HTR-8/SVneo (cell line): ENCODE data around the gene TARS3.
"Not testable (repeated sequence)": the region's sequence is repeated elsewhere in the genome, so short reads cannot be mapped to it uniquely, and the experiment has no call there.

Experiments
- DNase-seq: peaks from one replicate; pipeline ENCODE4 v3.0.0; 2011; ENCODE audit warnings: low spot score, mixed read lengths; ENCODE audit not compliant: insufficient read length
- FAIRE-seq: peaks from 2 replicates; lab custom pipeline; 2011; peaks lifted over from hg19 to GRCh38; lab: Jason Lieb, UNC

TARS3 gene

DNA sequence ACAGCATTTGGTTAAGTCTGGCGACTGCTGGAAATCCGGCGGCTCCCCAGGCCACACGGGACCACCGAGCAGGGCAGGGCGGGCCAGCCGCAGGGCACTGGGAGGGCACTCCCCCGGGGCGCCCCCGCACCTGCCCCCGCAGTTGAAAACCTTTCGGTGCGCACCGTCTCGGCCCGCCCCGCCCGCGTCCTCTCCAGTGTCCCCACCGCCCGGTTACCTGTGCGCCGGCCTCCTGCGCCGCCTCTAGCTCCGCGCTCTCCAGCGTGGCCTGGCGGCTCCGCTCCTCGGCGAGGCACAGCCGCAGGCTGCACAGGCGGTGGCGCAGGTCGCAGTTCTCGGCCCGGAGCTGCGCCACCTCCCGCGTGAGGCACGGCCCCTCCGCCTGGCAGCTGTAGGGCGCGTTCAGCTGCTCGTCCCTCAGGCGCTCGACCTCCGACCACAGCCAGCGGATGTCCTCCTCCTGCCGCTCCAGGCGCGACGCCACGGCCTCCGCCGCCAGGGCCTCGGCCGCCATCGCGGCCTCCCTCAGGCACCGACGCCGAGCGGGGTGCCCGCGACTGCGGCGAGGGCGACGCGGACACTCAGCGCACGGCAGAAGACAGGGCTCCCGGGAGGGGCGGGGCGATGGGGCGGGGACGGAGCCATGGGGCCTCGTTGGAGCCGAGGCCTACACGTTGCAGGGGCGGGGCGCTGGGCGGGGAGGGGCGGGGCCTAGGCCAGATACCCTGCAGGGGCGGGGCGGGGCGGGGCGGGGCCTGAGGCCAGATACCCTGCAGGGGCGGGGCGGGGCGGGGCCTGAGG is at the start of gene TARS3:
TARS3 (minus strand) TSS at position 600 of the 801 bp plus-strand sequence; CDS start at position 514, 86 bp downstream.
- peak; percentile 83 for DNase-seq
- peak; percentile 69 for FAIRE-seq

DNA sequence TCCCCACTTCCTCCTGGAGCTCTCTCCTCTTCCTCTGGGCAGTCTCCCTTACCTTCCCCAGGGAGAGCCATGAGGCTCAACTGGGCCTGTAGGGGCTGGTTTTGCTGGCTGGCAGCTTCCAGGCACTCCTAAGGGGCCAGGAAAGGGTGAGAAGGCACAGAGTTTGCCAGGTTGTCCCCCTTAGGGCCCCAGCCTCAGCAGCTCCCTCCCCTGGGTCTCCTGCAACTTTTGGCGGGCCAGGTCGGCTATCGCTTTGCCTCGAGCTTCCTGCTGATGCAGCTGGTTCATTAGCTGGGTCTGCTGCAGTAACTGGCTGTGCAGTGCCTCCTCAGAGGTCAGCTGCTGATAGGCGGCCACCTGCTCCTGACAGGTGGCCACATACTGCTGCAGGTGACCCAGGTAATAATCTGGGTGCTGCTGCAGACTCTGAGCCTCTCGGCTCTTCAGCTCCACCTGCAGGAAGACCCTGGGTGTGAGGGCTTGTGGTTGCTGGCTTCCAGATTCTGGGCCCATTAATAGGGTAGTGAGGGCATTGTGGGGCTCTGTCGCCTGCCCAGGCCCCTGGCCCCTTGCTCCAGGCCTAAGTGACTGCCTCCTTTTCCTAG is 49.3 kb upstream of the TARS3 start:
- no peak for FAIRE-seq
- DNase-seq: no peak

DNA sequence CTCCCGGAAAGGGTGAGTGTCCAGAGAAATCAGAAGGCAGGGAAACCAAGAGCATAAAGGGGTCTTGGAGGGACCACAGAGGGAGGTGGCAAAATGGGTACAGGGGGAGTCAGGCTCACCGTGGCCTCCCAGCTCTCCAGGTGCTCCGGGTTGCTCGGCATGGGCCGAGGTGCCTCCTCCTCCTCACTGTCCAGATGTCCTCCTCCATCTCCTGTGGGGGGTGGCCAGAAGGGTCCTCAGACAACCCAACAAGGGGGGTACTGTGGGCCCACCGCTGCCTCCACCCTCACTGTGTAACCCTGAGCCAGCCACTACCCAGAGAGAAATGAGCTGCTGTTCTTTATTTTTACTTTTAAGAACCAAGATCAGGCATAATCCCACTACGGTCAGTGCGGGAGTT is 48.6 kb upstream of the TARS3 start:
- no peak for DNase-seq
- no peak for FAIRE-seq

DNA sequence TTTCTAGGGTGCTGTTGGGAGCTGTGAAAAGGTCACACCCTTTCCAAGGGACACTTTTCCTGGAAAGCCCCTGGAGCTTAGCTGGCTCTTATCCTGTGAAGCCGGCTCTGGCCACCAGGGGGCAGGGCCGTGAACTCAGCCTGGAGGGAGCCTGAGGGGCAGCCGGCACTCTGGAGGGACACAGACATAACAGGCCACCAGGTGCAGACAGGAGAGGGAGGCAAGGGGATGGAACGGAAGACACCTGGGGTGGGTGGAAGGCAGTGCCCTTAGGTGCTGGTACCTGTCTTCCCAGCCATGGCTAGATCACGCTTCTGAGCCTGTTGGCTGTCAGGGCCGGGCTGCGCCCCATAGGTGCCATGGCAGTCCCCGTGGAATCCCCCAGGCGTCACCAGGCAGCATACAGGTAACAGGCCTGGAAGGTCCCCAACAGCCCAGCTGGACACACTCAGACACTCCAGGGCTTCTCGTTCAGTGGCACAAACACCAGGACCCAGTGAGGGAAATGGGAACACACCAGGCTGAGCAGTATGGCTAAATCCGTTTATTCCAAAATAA is 42.9 kb upstream of the TARS3 start:
- not testable (repeated sequence) for DNase-seq
- peak; percentile 63 for FAIRE-seq

DNA sequence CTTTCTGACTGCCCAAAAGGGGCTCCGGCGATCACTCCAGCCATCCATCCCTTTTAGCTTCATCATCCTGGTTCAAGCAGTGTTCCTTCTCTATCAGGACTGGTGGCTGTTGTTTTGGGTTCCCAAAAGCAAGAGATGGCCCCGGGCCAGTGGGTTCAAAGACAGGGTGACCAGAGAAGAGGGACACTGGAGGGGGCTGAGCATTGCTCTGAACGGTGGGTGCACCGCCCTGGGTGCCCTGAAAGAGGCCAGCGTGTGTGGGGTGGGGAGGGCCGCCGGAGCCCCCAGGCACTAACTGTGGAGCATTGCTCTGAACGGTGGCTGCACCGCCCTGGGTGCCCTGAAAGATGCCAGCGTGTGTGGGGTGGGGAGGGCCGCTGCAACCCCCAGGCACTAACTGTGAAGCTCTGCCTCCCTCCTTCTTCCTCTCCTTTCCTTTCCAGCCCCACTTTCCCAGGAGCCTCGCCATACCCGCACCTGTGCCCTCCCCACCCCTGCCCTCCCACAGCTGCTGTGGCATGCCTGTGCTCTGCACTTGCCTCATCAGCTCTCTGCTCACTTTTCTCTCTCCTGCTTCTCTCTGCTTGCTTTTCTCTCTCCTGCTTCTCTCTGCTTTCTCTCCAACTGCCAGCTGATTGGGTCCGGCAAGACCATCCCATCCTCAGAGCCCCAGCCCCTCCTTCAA is 41.6 kb upstream of the TARS3 start:
- DNase-seq (no peak), FAIRE-seq (no peak)

DNA sequence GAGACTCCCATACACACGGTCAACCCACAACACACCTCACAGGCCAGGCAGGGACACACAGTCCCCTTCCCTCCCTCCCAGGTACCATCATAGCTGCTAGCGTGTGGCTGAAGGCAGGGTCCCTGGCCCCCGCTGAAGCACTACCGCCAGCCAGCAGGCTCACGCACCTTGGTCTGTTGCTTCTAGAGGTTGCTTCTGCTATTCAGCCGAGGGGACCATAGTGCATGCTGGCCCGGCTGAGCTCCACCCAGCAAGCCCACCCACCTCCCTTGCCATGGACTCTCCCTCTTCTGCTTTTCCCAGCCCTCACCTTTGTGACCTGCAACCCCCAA is 41.0 kb upstream of the TARS3 start:
- FAIRE-seq, DNase-seq: not testable (repeated sequence)

DNA sequence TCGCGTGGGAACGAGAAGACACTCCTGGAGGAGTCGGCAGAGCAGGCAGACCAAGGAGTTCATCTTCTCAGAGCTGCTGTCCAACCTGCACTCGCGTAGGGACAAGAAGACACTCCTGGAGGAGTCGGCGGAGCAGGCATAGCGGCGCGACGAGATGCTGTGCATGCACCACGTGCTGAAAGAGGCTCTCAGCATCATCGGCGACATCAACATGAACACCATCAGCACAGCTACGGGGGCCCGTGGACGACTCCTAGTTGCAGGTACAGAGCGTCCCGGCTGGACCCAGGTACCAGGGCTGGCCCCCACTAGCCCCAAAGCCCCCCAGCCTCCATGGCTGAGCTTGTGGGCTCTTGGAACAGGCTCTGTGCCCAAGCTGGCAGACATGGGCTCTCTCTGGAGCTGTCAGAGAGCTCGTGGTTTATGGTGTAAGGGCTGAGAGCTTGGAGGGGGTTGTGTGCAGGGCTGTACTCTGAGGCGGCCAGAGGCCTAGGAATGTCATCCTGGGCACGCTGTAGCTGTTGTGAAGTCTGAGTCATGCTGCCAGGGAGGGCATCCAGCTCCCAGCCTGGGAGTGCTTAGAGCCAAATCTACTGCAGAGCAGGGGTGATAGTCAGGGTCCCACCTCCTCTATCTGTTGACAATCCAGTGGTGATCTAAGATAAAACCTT is 40.5 kb upstream of the TARS3 start:
- DNase-seq, FAIRE-seq: not testable (repeated sequence)

DNA sequence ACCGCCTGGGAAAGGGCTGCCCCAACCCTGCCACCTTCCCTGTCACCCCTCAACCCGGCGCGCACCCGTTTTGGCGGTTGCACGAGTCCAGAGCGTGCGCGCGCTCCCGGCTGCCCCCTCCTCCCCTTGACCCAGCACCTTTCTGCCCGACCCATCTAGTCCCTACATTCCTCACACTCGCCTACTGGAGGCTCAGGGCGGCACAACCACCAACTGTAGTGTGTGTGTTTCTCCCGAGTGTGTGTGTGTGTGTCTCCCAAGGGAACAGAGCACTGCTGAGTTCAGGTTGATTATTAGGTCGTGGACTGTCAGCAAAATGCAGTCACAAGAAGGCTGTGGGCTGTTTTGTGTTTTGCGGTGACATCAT is 22.4 kb upstream of the TARS3 start:
- FAIRE-seq: peak; percentile 48
- not testable (repeated sequence) for DNase-seq

DNA sequence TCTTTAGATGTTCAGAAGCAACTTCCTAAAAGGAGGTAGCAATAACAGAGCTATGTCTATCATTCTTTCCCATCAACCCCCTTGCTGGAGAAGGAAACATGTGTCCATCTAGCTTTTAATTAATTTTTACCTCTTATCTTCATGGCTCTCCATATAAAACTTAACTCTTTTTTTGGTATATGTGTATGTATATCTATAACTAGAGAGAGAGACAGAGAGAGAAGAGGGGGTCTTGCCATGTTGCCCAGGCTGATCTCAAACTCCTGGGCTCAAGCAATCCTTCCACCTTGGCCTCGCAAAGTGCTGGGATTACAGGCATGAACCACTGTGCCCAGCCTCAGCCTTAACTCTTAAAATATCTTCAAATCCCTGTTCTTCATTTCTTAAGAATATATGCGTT is 10.6 kb upstream of the TARS3 start:
- not testable (repeated sequence) for DNase-seq, FAIRE-seq

DNA sequence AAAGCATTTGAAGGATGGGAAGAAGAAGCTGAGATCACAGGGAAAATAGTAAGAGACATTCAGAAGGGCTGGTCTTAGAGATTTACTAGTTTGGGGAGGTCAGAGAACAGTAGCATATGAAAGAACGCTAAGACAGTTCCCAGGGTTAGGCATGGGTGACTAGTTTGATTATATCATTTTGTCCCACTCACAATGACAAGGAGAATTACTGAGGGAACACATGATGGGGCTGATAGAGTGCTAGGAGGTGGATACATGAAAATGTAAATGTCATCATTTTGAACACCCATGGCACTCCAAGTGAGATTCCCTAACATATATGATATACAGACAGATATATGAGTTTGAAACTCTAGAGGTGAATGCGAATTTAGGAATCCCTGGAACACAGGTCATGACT is 9.3 kb upstream of the TARS3 start:
- FAIRE-seq: no peak
- no peak for DNase-seq

DNA sequence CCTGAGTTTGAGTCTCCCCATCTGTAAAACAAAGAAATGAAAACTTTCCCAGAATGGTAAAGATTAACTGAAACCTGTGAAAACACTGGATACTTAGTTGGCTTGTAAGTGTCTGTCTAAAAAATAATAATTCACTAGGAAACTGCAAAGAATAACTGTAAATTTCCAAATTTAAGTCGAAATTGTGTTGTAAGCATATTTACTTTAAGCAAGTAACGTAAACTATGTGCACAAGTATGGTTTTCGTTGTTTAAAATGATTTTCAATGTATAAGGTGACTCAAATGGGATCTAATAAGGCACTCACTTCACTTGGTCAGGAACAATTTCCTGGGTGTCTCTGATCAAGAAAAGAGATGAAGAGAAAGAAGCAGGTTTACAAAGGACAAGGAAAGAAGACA is 8.5 kb upstream of the TARS3 start:
- FAIRE-seq (no peak), DNase-seq (no peak)

DNA sequence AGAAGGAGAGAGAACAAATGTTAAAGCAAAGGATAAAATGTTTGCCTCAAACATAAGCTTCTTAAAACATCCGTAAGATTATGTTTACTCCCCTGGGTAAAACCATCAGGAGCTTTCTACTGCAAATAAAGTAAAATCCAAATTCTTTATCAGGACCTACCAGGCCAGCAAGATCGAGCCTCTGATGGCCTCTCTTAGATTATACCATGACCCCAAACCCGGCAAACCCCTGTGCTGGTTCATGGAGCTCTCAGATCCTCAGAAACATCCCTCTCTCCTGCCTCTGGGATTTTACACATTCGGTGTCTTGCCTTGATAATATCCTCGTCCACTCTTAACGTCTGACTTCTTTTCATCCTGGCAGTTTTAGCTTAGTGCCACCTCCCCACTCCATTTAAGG is 7.5 kb upstream of the TARS3 start:
- DNase-seq (no peak), FAIRE-seq (no peak)

DNA sequence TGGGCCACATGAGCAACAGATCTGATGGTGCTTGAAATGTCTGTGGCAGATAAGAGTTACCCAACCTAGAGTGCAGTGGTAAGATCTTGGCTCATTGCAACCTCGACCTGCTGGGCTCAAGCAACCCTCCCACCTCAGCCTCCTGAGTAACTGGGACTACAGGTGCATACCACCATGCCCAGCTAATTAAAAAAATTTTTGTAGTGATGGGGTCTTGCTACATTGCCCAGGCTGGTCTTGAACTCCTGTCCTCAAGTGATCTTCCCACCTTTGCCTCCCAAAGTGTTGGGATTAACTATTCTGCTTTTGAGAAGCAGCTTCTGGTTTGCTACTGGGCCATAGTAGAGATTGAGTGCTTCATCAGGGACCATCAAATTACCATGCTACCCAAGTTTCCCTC is 2.9 kb upstream of the TARS3 start:
- DNase-seq (no peak), FAIRE-seq (no peak)

DNA sequence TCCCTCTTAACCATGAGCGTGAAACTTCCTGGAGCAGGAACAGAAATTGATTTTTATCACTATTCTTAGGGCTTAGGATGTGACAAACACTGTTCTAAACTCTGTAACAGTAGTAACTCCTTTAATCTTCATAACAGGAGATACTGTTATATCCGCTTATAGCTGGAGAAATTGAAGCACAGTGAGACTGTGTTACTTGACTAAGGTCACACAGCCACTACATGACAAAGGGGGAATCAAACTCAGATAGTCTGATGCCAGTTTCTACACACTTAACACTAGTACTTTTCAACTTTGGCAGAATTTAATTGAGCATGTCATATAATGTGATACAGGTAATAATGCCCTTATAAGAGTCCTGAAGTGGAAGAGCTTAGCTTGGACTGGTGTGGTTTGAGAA is 800 bp upstream of the TARS3 start:
- FAIRE-seq (no peak), DNase-seq (no peak)

DNA sequence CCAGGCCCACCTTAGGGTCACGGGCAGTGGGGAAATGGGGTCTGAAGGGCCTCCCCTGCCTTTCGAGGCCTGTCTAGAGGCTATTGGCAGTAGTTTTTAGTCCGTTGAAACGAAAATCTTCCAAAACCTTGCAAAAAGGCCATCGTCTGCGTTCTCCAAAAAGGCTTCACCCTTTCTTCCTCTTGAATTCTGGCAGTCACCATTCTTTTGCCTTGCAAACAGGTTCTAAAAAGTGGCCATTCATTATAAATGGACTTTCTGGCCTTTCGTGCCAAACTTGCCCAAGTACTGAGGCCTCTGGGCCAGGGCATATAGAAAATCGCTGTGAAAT is 367 bp upstream of the TARS3 start:
- no peak for FAIRE-seq
- DNase-seq: no peak

DNA sequence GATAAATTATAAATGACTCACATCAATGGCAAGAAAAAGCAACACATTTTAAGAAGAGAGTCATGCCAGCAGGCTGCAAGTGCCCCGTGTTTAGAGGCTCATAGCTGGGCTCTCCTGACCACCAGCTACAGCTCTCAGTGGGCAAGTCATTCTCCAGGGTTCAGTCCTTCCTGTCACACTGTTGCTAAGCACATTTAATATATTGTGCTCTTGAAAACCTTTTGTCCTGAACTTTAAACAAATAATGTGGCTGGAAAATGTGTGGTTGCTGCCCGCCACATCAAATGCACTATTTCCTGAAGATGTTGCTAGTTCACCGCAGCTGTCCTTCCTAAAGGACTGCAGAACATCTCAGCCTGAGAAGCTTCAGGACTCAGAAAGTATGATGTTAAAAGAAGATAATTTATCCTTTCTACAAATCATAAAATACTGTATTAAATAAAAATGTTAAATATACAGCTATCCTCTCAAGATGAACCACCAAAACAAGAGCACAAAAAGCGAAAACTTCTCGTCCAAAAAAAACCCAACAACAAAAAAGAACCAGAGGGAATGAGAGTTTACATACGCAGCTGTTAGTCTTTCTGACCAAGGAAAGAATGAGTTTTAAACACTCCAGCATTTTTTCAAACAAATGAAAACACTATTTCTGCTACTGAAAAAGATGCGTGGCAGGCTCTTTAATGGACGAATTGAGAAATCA is 951 bp downstream of the TARS3 start:
- DNase-seq (peak; percentile 2), FAIRE-seq (no peak)

DNA sequence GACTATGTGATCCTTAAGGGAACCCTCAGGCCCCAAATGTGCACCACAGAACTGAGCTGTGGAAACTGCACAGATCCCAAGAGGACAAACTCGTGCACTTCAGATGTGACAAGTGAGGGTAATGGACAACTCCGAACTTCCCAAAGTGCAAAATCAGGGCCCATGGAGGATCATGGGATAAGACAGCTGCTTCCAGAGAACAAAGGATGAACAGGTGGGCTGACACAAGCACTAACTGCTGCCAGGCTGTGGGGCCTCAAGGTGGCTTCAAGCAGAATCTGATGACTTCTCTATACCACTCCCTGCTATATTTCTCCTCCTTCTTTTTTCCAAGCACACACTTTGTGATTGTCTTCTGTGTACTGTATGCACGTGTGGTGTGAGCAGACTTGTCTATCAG is 5.4 kb downstream of the TARS3 start:
- FAIRE-seq (no peak), DNase-seq (no peak)

DNA sequence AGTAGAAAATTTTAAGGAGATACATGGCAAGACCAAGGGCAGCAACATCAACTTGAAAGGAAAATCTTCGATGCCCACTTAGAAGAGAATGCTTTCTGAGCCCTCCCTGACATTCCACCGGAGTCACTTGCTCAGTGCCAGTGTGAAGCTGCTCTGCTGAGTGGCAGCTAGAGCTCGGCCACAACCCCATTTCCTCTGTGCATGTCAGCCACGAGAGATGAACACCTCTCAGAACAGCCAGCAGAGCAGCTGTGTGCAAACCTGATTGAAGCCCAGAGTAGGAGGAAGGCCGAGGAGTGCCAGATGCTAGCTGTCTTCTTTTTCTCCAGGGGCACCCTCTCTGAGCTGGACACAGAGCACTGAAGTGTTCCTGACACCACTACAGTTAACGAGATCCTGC is 12.2 kb downstream of the TARS3 start:
- FAIRE-seq (no peak), DNase-seq (no peak)

DNA sequence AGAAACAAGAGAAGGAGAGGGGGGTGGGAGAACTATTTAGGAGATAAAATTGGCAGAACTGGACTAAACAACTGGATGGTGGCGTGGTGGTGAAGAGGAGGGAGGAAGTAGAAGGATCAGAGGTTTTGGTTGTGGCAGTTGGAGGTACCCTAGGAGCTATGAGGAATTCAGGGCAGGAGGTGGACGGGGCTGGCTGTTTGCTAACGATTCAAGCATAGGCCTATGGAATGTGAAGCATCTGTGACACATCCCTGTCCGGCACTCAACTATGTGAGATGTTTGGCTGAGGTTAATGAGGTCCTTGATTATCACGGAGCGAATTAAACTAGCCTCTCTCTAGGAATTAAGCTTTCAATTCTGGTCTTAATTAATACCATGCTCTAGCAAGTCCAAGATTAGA is 13.5 kb downstream of the TARS3 start:
- peak; percentile 53 for DNase-seq
- FAIRE-seq: peak; percentile 59

DNA sequence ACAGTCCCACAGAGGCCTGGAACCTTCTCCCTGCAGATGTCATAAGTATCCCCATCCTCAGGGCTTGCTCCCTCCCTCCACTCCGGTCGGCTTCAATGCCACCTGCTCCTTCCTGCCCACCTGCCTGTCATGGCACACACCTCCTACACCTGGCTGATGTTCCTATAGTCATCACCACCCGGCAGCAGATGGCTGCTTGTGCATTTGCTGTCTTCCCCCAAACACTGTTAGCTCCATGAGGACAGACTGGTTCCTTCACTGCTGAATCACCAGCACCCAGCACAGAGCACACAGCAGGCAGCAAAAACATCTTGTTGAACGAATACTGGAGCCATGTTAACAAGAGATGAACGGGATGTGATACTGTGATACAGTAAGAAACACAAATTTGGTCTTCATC is 14.8 kb downstream of the TARS3 start:
- no peak for FAIRE-seq
- no peak for DNase-seq
